ENCODE data around the gene TECR. TPM values are rescaled to one million over a fixed set of nuclear protein-coding genes. Genes with fewer than 3 reads are reported as not detected.

TECR gene
- total and polyA plus RNA-seq, 2 of the 13 experiments (the other 11 are each of a cell fraction or from before 2014, with no cell fraction given) = 54.9 to 121 TPM

- TF ChIP-seq, protein P1, sequence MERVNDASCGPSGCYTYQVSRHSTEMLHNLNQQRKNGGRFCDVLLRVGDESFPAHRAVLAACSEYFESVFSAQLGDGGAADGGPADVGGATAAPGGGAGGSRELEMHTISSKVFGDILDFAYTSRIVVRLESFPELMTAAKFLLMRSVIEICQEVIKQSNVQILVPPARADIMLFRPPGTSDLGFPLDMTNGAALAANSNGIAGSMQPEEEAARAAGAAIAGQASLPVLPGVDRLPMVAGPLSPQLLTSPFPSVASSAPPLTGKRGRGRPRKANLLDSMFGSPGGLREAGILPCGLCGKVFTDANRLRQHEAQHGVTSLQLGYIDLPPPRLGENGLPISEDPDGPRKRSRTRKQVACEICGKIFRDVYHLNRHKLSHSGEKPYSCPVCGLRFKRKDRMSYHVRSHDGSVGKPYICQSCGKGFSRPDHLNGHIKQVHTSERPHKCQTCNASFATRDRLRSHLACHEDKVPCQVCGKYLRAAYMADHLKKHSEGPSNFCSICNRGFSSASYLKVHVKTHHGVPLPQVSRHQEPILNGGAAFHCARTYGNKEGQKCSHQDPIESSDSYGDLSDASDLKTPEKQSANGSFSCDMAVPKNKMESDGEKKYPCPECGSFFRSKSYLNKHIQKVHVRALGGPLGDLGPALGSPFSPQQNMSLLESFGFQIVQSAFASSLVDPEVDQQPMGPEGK (CRISPR knock-in tag; IDR thresholded peaks at IDR 0.05) = peak; percentile 62; the same call in 1 of the 2 replicates
- no peak for TF ChIP-seq SETDB1 (CRISPR knock-in tag; IDR thresholded peaks at IDR 0.05; ENCODE audit: borderline replicate concordance)
- no peak for TF ChIP-seq ATM (IDR thresholded peaks at IDR 0.05; ENCODE audit: borderline replicate concordance)
- TF ChIP-seq ZNF260 (CRISPR knock-in tag; IDR thresholded peaks at IDR 0.05; ENCODE audit: borderline replicate concordance, low read depth) = no peak
- peak; percentile 88; the same call in 1 of the 2 replicates for TF ChIP-seq MYNN (CRISPR knock-in tag; IDR thresholded peaks at IDR 0.05; ENCODE audit: low read depth)
- TF ChIP-seq HIVEP1 (CRISPR knock-in tag; IDR thresholded peaks at IDR 0.05) = no peak
- TF ChIP-seq, protein P2, sequence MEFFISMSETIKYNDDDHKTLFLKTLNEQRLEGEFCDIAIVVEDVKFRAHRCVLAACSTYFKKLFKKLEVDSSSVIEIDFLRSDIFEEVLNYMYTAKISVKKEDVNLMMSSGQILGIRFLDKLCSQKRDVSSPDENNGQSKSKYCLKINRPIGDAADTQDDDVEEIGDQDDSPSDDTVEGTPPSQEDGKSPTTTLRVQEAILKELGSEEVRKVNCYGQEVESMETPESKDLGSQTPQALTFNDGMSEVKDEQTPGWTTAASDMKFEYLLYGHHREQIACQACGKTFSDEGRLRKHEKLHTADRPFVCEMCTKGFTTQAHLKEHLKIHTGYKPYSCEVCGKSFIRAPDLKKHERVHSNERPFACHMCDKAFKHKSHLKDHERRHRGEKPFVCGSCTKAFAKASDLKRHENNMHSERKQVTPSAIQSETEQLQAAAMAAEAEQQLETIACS (CRISPR knock-in tag; IDR thresholded peaks at IDR 0.05) = no peak
- TF ChIP-seq GZF1 (CRISPR knock-in tag; IDR thresholded peaks at IDR 0.05) = peak; percentile 13; the same call in 1 of the 2 replicates
- no peak for TF ChIP-seq RBAK (CRISPR knock-in tag; IDR thresholded peaks at IDR 0.05)
- TF ChIP-seq MTF1 (CRISPR knock-in tag; IDR thresholded peaks at IDR 0.05) = no peak
- TF ChIP-seq SKI (IDR thresholded peaks at IDR 0.05; ENCODE audit: partially characterized antibody) = peak; percentile 67
- no peak for TF ChIP-seq ZNF34 (CRISPR knock-in tag; IDR thresholded peaks at IDR 0.05; ENCODE audit: borderline replicate concordance)
- TF ChIP-seq, protein P3, sequence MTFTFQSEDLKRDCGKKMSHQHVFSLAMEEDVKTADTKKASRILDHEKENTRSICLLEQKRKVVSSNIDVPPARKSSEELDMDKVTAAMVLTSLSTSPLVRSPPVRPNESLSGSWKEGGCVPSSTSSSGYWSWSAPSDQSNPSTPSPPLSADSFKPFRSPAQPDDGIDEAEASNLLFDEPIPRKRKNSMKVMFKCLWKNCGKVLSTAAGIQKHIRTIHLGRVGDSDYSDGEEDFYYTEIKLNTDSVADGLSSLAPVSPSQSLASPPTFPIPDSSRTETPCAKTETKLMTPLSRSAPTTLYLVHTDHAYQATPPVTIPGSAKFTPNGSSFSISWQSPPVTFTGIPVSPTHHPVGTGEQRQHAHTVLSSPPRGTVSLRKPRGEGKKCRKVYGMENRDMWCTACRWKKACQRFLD (CRISPR knock-in tag; IDR thresholded peaks at IDR 0.05; ENCODE audit: borderline replicate concordance) = 0 out of 2 replicates have a peak, but pooled peaks have one; percentile 60
- TF ChIP-seq SNAI1 (CRISPR knock-in tag; IDR thresholded peaks at IDR 0.05; ENCODE audit: borderline replicate concordance) = no peak
- TF ChIP-seq, protein P4, sequence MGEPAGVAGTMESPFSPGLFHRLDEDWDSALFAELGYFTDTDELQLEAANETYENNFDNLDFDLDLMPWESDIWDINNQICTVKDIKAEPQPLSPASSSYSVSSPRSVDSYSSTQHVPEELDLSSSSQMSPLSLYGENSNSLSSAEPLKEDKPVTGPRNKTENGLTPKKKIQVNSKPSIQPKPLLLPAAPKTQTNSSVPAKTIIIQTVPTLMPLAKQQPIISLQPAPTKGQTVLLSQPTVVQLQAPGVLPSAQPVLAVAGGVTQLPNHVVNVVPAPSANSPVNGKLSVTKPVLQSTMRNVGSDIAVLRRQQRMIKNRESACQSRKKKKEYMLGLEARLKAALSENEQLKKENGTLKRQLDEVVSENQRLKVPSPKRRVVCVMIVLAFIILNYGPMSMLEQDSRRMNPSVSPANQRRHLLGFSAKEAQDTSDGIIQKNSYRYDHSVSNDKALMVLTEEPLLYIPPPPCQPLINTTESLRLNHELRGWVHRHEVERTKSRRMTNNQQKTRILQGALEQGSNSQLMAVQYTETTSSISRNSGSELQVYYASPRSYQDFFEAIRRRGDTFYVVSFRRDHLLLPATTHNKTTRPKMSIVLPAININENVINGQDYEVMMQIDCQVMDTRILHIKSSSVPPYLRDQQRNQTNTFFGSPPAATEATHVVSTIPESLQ (CRISPR knock-in tag; conservative IDR thresholded peaks at IDR 0.05) = no peak
- TF ChIP-seq, protein P5, sequence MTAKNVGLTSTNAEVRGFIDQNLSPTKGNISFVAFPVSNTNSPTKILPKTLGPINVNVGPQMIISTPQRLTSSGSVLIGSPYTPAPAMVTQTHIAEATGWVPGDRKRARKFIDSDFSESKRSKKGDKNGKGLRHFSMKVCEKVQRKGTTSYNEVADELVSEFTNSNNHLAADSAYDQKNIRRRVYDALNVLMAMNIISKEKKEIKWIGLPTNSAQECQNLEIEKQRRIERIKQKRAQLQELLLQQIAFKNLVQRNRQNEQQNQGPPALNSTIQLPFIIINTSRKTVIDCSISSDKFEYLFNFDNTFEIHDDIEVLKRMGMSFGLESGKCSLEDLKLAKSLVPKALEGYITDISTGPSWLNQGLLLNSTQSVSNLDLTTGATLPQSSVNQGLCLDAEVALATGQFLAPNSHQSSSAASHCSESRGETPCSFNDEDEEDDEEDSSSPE (CRISPR knock-in tag; IDR thresholded peaks at IDR 0.05) = peak; percentile 14
- TF ChIP-seq GTF2F1 (IDR thresholded peaks at IDR 0.05; ENCODE audit: low read length) = peak; percentile 70
- TF ChIP-seq ARNT2 (CRISPR knock-in tag; IDR thresholded peaks at IDR 0.05; ENCODE audit: low read depth) = peak; percentile 47
- TF ChIP-seq NR2F2 (IDR thresholded peaks at IDR 0.05; ENCODE audit: borderline replicate concordance, low read depth) = no peak; the same call in 1 of the 2 replicates
- 0 out of 2 replicates have a peak, but pooled peaks have one; percentile 77 for TF ChIP-seq ZNF678 (CRISPR knock-in tag; IDR thresholded peaks at IDR 0.05)
- TF ChIP-seq FIP1L1 (IDR thresholded peaks at IDR 0.05; ENCODE audit: borderline replicate concordance, insufficient read depth, low read depth, low read length) = peak; percentile 90; the same call in 1 of the 2 replicates
- TF ChIP-seq RFX5 (IDR thresholded peaks at IDR 0.05; ENCODE audit: low read depth, low read length) = no peak
These were observed 11.4 kb upstream of the TECR start, which contains the start of gene DNAJB1 (continued) for GRCh38 chr19:14517840-14518505.
